DOHH2 (cell line): Measurements from ENCODE around the gene CCNF.

Source experiments
- EZH2phosphoT487 ChIP-seq: fragments of 200-600 bp; sonication (generic); IDR thresholded peaks from 2 replicates; pipeline ENCODE4 v1.6.1; 2017; ENCODE audit warnings: borderline replicate concordance, mild to moderate bottlenecking, antibody characterized with exemption, low read length, moderate library complexity, mixed read lengths
- TF ChIP-seq, protein P1 (sequence below): fragments of 200-600 bp; sonication (generic); IDR thresholded peaks from one replicate; pipeline ENCODE4 v1.5.1; 2014; ENCODE audit warnings: antibody characterized with exemption, mild to moderate bottlenecking, low read depth, low read length; ENCODE audit not compliant: poor library complexity, severe bottlenecking

DNA sequence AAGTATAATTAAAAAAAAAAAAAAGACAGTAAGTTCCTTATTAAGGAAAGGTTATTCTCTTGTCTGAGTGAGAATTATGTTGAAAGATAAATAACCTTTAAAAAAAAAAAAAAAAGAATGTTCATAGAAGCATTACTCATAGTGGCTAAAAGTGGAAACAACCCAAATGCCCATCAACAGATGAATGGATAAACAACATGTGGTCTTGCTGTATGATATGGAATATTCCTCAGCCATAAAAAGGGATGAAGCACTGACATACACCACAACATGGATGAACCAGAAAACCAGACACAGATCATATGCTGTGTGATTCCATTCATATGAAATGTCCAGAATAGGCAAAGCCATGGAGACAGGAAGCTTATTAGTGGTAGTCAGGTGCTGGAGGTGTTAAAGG, 9.2 kb upstream of the CCNF start:
- TF ChIP-seq, protein P1, sequence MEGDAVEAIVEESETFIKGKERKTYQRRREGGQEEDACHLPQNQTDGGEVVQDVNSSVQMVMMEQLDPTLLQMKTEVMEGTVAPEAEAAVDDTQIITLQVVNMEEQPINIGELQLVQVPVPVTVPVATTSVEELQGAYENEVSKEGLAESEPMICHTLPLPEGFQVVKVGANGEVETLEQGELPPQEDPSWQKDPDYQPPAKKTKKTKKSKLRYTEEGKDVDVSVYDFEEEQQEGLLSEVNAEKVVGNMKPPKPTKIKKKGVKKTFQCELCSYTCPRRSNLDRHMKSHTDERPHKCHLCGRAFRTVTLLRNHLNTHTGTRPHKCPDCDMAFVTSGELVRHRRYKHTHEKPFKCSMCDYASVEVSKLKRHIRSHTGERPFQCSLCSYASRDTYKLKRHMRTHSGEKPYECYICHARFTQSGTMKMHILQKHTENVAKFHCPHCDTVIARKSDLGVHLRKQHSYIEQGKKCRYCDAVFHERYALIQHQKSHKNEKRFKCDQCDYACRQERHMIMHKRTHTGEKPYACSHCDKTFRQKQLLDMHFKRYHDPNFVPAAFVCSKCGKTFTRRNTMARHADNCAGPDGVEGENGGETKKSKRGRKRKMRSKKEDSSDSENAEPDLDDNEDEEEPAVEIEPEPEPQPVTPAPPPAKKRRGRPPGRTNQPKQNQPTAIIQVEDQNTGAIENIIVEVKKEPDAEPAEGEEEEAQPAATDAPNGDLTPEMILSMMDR: no peak
- TF ChIP-seq EZH2phosphoT487: no peak
